Endodermal cell (in vitro differentiated cells): ENCODE data around the gene RTP2. TPM values are rescaled to one million over a fixed set of nuclear protein-coding genes. Genes with fewer than 3 reads are reported as not detected.

Experiments used
- DNase-seq: peaks from one replicate; pipeline ENCODE4 v3.0.0-alpha.2; 2017
- H3K27ac ChIP-seq: 2 replicates; pipeline ENCODE4 v1.5.1; 2013; ENCODE audit warnings: mild to moderate bottlenecking, low read depth, low read length, moderate library complexity
- H3K27me3 ChIP-seq: 2 replicates; pipeline ENCODE4 v1.6.1; 2013; ENCODE audit warnings: mild to moderate bottlenecking, low read length, moderate library complexity; ENCODE audit not compliant: insufficient read depth, control insufficient read depth, poor library complexity, severe bottlenecking
- H3K36me3 ChIP-seq: 2 replicates; pipeline ENCODE4 v1.7.0; 2013; ENCODE audit warnings: mild to moderate bottlenecking, low read length, moderate library complexity; ENCODE audit not compliant: control insufficient read depth, insufficient read depth
- H3K4me1 ChIP-seq: one replicate; pipeline ENCODE4 v1.7.0; 2013; ENCODE audit warnings: low read length; ENCODE audit not compliant: control insufficient read depth, insufficient read depth
- H3K4me3 ChIP-seq: 2 replicates; pipeline ENCODE4 v1.5.1; 2013; ENCODE audit warnings: mild to moderate bottlenecking, low read length, moderate library complexity
- H3K9ac ChIP-seq: 2 replicates; pipeline ENCODE4 v1.6.1; 2013; ENCODE audit warnings: mild to moderate bottlenecking, low read length, moderate library complexity; ENCODE audit not compliant: poor library complexity, severe bottlenecking; ENCODE audit errors: extremely low read depth
- H3K9me3 ChIP-seq: 2 replicates; pipeline ENCODE4 v1.6.1; 2013; ENCODE audit warnings: mild to moderate bottlenecking, low read length, moderate library complexity; ENCODE audit not compliant: control insufficient read depth
- H3K27ac Mint-ChIP-seq: 2 replicates; pipeline ENCODE4 v1.8.0; 2020; ENCODE audit warnings: mixed read lengths
- H3K27me3 Mint-ChIP-seq: 2 replicates; pipeline ENCODE4 v1.8.0; 2021; ENCODE audit warnings: mild to moderate bottlenecking, mixed read lengths; ENCODE audit not compliant: insufficient read depth
- H3K36me3 Mint-ChIP-seq: 2 replicates; pipeline ENCODE4 v1.8.0; 2020; ENCODE audit warnings: low read depth, mixed read lengths
- H3K4me1 Mint-ChIP-seq: 2 replicates; pipeline ENCODE4 v1.8.0; 2020; ENCODE audit warnings: mixed read lengths
- H3K4me3 Mint-ChIP-seq: 2 replicates; pipeline ENCODE4 v1.8.0; 2020; ENCODE audit warnings: mild to moderate bottlenecking, moderate library complexity, mixed read lengths
- H3K9me3 Mint-ChIP-seq: 2 replicates; pipeline ENCODE4 v1.8.0; 2020; ENCODE audit warnings: mild to moderate bottlenecking, mixed read lengths
- whole genome bisulfite sequencing, 2 experiments: methylation state at CpG; one replicate each; pipeline versions ENCODE4 v1.1.5 to v1.1.7; 2013; ENCODE audit warnings: missing lambda C conversion rate in 2 of 2, mixed read lengths in 1 of 2; ENCODE audit not compliant: insufficient coverage in 1 of 2, insufficient read length in 1 of 2; 5-methylcytosine and 5-hydroxymethylcytosine counted together
- total RNA-seq, 2 donors: library from RNA; stranded (reverse); fragmentation: NEBNext Ultra II Directional in 1 of 2; extraction: Animal tissue kit (Norgen Biotek cat#: 25700) in 1 of 2; gene quantifications; 2 replicates in 1 of 2; 3 replicates in 1 of 2; pipeline ENCODE4 v1.2.1, GENCODE V29; 2021
- TF ChIP-seq, protein P1 (sequence below): fragments of 200-600 bp; sonication (generic); conservative IDR thresholded peaks from 2 replicates; pipeline ENCODE4 v1.5.0; 2021; ENCODE audit warnings: antibody characterized with exemption, mild to moderate bottlenecking

RTP2 gene
- total RNA-seq, 2 donors from 2014 or later, result not detected

DNA sequence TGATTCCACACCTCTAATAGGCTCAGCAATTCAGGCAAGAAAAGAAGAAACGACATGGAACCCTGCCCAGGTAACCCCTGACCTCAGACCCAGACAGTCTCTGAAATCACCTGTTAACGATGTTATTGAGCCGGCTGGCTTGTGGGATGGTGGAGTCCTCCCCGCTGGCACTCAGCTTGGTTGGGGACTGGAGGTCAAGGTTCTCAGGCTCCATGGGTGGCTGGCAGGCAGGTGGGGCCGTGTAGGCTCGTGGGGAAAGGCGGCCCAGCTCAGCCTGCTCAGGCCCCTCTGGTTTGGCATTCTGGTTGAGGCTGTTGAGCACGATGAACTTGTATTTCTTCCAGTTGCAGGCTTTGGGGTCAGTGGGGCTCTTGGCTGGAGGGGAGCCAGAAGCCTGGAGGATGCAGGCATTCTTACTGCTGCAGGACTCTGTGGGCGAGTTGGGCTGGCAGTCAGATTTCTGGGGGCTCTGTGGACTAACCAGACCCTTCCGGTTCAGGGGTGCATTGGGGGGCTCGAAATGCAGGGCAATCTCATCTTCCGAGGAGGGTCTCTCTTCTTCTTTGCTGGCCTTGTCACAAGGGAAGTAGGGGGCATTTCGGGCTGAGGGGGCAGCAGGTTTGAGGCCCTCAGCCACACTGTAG is 26.7 kb upstream of the RTP2 start:
- Histone ChIP-seq H3K27me3 (no peaks in the 10 kb centered on the region), H3K4me1 (no peaks in the 10 kb centered on the region), H3K9me3 (no peaks in the 10 kb centered on the region), H3K36me3 (no peaks in the 10 kb centered on the region), H3K4me3 (no peak overlapping the region), H3K27ac (no peak overlapping the region), H3K9ac (no peak overlapping the region)
- DNase-seq, result no peak
- Mint-ChIP-seq H3K27ac (no peak overlapping the region), H3K36me3 (no peaks in the 10 kb centered on the region), H3K9me3 (no peaks in the 10 kb centered on the region), H3K4me1 (peaks cover 7% of the 10 kb centered on the region), H3K27me3 (no peaks in the 10 kb centered on the region), H3K4me3 (no peak overlapping the region)
- TF ChIP-seq, protein P1, sequence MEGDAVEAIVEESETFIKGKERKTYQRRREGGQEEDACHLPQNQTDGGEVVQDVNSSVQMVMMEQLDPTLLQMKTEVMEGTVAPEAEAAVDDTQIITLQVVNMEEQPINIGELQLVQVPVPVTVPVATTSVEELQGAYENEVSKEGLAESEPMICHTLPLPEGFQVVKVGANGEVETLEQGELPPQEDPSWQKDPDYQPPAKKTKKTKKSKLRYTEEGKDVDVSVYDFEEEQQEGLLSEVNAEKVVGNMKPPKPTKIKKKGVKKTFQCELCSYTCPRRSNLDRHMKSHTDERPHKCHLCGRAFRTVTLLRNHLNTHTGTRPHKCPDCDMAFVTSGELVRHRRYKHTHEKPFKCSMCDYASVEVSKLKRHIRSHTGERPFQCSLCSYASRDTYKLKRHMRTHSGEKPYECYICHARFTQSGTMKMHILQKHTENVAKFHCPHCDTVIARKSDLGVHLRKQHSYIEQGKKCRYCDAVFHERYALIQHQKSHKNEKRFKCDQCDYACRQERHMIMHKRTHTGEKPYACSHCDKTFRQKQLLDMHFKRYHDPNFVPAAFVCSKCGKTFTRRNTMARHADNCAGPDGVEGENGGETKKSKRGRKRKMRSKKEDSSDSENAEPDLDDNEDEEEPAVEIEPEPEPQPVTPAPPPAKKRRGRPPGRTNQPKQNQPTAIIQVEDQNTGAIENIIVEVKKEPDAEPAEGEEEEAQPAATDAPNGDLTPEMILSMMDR, result no peak
- 92 to 100% methylated on average over 4 to 13 of the region's 13 CpGs for WGBS, 2 experiments

- no peak for DNase-seq
- WGBS, 2 experiments, result 95 to 100% methylated on average over 5 to 8 of the region's 8 CpGs
- no peaks in the 10 kb centered on the region for H3K36me3 Mint-ChIP-seq
- Histone ChIP-seq H3K4me3 (no peak overlapping the region), H3K9me3 (no peaks in the 10 kb centered on the region), H3K27me3 (no peaks in the 10 kb centered on the region), H3K27ac (no peak overlapping the region), H3K4me1 (no peaks in the 10 kb centered on the region), H3K36me3 (no peaks in the 10 kb centered on the region), H3K9ac (no peak overlapping the region)
- H3K27me3 Mint-ChIP-seq, result no peaks in the 10 kb centered on the region
- TF ChIP-seq, protein P1, result no peak
- peaks cover 7% of the 10 kb centered on the region for H3K4me1 Mint-ChIP-seq
- H3K9me3 Mint-ChIP-seq, result no peaks in the 10 kb centered on the region
- no peak overlapping the region for H3K4me3 Mint-ChIP-seq
- no peak overlapping the region for H3K27ac Mint-ChIP-seq
Observed at GRCh38 chr3:187728248-187728647, 25.9 kb upstream of the RTP2 start.

GRCh38 chr3:187726564-187726963 is 24.2 kb upstream of the RTP2 start:
- Histone ChIP-seq H3K27ac (no peak overlapping the region), H3K4me1 (no peaks in the 10 kb centered on the region), H3K36me3 (no peaks in the 10 kb centered on the region), H3K27me3 (no peaks in the 10 kb centered on the region), H3K4me3 (no peak overlapping the region), H3K9me3 (no peaks in the 10 kb centered on the region), H3K9ac (no peak overlapping the region)
- Mint-ChIP-seq H3K27ac (no peak overlapping the region), H3K27me3 (no peaks in the 10 kb centered on the region), H3K4me1 (peaks cover 7% of the 10 kb centered on the region), H3K9me3 (no peaks in the 10 kb centered on the region), H3K4me3 (no peak overlapping the region), H3K36me3 (no peaks in the 10 kb centered on the region)
- peak; percentile 29 for DNase-seq
- TF ChIP-seq, protein P1, result no peak
- 91 to 95% methylated on average over 7 to 13 of the region's 13 CpGs for WGBS, 2 experiments
